GM19438 (cell line): ENCODE results near the gene CD19.
"Not testable (repeated sequence)": the region's sequence is repeated elsewhere in the genome, so short reads cannot be mapped to it uniquely, and the experiment has no call there.

Source experiments
- ATAC-seq: cut with Tn5 transposase; IDR thresholded peaks from one replicate; pipeline ENCODE4 v1.9.1; 2021; ENCODE audit warnings: low read depth; ENCODE audit not compliant: unreplicated experiment

CD19 gene

DNA sequence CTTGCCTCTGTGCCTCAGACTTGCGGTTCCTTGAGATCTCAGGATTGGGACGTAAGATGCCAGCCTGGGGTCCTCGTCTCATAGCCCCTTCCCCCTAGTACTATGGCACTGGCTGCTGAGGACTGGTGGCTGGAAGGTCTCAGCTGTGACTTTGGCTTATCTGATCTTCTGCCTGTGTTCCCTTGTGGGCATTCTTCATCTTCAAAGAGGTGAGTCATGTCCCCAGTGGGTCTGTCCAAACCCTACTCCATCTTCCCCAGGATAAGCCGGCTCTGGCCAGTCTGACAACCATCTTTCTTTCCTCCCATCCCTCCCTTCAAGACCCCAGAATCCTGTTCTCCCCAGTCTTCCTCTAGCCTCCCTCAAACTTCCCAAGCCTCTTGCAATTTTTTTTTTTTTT lies 3.6 kb downstream of the CD19 start:
- no peak for ATAC-seq

DNA sequence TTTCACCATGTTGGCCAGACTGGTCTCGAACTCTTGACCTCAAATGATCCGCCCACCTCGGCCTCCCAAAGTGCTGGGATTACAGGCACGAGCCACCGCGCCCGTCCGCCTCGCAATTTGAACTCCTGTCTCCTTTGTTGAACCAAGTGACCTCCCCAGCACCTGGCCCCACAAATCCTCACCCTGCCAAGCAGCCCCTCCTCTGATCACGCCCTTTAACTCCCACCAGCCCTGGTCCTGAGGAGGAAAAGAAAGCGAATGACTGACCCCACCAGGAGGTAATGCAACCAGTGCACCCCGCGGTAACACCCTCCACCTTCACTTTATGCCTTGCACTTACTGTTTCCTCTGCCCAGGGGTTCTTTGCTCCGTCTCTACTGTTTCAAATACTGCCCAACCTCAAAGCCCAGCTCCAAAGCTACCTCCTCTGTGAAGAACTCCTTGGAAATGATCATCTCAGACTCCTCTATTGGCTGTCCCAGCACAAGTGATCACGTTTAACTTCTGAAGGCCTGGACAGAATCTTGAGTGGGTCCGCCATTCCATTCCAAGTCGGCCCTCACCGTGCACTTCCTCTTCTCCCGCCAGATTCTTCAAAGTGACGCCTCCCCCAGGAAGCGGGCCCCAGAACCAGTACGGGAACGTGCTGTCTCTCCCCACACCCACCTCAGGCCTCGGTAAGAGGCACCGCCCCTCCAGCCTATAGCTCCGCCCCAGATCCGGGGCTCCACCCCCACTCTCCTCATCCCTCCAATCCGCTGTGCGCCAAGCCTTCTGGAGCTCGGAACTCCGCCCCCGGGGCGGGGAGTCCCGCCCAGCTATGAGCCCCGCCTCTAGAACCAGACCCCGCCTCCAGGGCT lies 4.4 kb downstream of the CD19 start:
- peak; percentile 77 for ATAC-seq

DNA sequence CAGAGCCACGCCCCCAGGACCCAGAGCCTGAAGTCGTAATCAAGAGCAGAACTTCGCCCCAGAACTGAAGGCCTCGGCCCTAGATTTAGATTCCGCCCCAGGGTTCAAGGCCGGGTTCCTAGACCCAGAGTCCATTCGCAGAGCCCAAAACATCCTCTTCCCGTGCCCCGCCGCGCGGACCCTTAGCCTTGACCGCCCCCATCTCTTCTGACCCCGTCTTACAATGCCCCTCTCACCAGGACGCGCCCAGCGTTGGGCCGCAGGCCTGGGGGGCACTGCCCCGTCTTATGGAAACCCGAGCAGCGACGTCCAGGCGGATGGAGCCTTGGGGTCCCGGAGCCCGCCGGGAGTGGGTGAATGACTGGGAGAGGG lies 5.0 kb downstream of the CD19 start:
- ATAC-seq, result no peak

- no peak for ATAC-seq
These were observed 5.6 kb downstream of the CD19 start for GRCh38 chr16:28937222-28937876.

GRCh38 chr16:28938721-28939120 lies 7.0 kb downstream of the CD19 start:
- no peak for ATAC-seq

DNA sequence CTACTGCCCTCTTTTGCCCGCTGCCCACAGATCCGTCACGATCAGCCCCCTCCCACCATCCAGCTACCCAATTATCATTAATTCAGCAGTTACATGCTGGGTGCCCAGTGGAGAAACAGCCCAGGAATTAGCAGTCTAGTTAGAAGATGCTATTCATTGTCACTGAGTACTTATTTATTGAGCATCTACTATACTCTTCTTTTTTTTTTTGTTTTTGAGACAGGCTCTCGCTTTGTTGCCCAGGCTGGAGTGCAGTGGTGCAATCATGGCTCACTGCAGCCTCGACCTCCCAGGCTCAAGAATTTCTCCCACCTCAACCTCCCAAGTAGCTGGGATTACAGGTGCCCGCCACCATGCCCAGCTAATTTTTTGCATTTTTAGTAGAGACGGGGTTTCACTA lies 8.1 kb downstream of the CD19 start:
- ATAC-seq, result not testable (repeated sequence)

GRCh38 chr16:28943281-28943680 lies 11.5 kb downstream of the CD19 start:
- no peak for ATAC-seq

DNA sequence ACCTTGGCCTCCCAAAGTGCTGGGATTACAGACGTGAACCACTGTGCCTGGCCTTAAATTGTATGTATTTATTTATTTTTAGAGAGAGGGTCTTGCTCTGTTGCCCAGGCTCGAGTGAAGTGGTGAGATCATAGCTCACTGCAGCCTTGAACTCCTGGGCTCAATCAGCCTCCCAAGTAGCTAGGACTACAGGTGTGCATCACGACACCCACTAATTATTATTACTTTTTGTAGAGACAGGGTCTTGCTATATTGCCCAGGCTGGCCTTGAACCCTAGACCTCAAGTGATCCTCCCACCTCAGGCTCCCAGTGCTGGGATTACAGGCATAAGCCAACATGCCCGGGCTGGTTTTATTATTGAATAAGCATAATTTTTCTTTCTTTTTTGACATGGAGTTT lies 14.9 kb downstream of the CD19 start:
- no peak for ATAC-seq

- peak; percentile 91 for ATAC-seq
These were observed 19.1 kb downstream of the CD19 start, which contains the start of gene NFATC2IP for GRCh38 chr16:28950648-28951409. Gene NFATC2IP (plus strand): TSS chr16:28950937. CDS start chr16:28951012, 75 bp downstream.

DNA sequence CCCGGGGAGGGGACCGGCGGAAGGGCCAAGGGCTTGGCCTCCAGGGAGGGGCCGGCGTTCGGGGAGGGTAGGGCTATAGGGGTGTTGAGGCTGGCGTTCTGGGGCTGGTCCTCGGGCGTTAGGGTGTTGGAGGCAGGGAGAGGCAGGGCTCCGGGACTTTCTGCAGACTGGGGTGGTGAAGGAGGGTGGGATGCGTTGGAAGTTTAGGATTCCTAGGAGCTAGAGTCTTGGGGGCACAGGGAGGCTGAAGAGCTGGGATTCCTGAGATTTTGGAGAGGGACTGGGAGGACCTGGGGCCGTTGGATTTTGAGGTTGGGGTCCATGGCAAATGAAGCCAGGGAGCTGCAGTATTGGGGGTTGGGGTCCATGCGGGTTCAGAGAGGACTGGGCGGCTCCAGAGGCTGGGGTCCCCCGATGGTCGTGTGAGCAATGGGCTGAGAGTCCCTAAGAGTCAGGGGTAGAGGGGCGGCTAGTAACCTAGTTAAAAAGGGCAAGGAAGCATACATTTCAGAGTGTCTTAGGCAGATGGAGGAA lies 19.7 kb downstream of the CD19 start:
- ATAC-seq, result peak; percentile 15

GRCh38 chr16:28958216-28958615 lies 26.4 kb downstream of the CD19 start:
- no peak for ATAC-seq

GRCh38 chr16:28958836-28959235 lies 27.1 kb downstream of the CD19 start:
- no peak for ATAC-seq

DNA sequence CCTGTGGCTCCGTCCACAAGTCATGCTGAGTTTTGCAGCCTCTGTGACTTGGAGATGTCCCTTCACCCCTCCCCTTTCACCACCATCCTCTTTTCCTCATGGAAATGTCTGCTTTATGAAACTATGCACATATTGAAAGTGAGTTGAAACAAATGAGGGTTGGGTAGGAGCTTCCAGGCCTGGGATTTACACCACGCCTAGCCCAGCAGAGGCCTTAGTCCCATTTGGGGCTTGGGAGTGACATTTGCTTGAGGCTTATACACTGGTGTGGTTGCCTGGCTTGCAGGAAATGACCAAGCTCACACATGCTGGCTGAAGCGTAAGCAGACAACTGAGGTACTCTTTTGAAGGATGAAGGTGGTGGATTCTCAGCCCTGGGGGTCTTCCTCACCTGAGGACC lies 32.3 kb downstream of the CD19 start:
- no peak for ATAC-seq

DNA sequence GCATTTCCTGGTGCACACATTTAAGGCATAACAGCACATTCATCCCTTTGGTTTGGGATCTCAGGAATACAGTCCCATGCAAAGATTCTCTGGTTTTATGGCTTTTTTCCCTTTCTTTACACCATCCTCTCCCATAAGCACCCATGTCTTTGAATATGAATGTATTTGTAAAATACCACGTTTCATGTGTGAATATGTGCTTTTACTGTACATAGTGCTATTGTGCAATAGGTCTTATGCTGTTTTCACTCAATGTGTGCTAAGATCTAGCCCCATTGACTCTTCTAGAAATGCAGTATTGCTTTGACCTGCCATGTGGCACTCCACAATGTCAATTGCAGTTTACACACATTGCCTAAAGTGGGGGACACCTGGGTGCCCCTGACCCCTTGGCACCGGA lies 32.7 kb downstream of the CD19 start:
- ATAC-seq, result no peak

- ATAC-seq, result no peak
These were observed 35.4 kb downstream of the CD19 start for GRCh38 chr16:28967156-28967555.

GRCh38 chr16:28969696-28970095 lies 37.9 kb downstream of the CD19 start:
- ATAC-seq, result not testable (repeated sequence)

DNA sequence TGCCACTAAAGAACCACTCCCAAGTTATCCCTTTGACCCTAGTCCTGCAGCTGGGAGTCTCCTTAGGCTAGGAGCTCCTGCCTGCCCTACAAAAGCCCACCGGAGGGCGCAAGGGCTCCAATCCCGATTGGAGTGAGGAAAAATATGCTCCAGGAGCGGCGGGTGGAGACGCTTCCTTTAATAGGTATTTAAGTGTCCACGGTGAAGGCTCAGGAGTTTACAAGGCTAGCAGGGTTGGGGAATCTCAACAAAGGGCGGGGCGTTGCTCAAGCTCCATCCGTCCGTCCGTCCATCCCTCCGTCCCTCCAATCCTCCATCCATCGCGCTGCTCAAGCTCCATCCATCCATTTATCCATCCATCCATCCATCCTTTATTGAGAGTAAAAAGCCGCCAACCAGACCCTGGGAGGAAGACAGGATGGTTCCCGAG lies 42.3 kb downstream of the CD19 start:
- ATAC-seq, result peak; percentile 14

DNA sequence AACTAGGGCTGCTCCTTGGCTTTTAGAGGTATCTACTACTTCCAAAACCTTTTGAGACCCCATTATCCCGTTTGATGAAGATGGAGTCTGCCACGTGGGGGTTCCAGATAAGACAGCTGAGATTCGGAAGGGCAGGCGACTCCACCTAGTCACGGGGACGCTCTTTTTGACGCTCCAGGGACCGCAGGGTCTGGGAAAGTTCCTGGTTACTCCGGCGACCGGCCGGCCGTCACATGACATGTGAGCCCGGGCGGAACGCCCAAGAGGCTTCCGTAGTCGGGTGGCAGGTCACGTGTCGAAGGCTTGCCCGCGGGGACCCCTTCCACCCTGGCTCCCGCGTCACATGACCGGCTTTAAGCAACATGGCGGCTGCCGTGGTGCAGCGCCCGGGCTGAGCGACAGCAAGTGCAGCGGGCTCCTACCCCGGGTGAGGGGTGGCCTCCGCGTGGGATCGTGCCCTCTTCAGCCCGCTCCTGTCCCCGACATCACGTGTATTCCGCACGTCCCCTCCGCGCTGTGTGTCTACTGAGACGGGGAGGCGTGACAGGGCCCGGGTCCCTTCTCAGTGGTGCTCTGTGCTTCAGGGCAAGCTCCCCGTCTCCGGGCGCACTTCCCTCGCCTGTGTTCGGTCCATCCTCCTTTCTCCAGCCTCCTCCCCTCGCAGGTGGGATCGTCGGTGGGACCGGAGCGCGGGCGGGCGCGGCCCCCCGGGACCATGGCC lies 42.8 kb downstream of the CD19 start, which contains the start of gene SPNS1:
TSS of gene SPNS1 (plus strand) at position 342 of the 721 bp plus-strand sequence. CDS start at position 716, 374 bp downstream.
- ATAC-seq, result peak; percentile 87

- peak; percentile 5 for ATAC-seq
These were observed 43.4 kb downstream of the CD19 start for GRCh38 chr16:28975158-28975599.
